Astrocyte (in vitro differentiated cells and primary cell): Measurements from ENCODE around the gene ZNF775. TPM values are rescaled to one million over a fixed set of nuclear protein-coding genes. Genes with fewer than 3 reads are reported as not detected.

Experiments used
- DNase-seq: peaks from one replicate; pipeline ENCODE4 v3.0.0-alpha.2; 2010; ENCODE audit warnings: low read depth
- FAIRE-seq: peaks from 2 replicates; lab custom pipeline; 2011; peaks lifted over from hg19 to GRCh38; lab: Jason Lieb, UNC
- H2AFZ ChIP-seq: 2 replicates; pipeline ENCODE4 v1.6.0; 2012; ENCODE audit warnings: low read depth, low read length, inconsistent platforms
- H3K27ac ChIP-seq: 2 replicates; pipeline ENCODE4 v1.5.1; 2011; ENCODE audit warnings: low read depth, low read length, inconsistent platforms
- H3K27me3 ChIP-seq: 2 replicates; pipeline ENCODE4 v1.6.0; 2011; ENCODE audit warnings: low read length, inconsistent platforms; ENCODE audit not compliant: insufficient read depth
- H3K36me3 ChIP-seq: 2 replicates; pipeline ENCODE4 v1.5.1; 2011; ENCODE audit warnings: low read length, inconsistent platforms; ENCODE audit not compliant: insufficient read depth
- H3K4me1 ChIP-seq: 2 replicates; pipeline ENCODE4 v1.5.1; 2011; ENCODE audit warnings: low read length, inconsistent platforms; ENCODE audit not compliant: insufficient read depth
- H3K4me2 ChIP-seq: 2 replicates; pipeline ENCODE4 v1.6.0; 2012; ENCODE audit warnings: low read length, inconsistent platforms
- H3K4me3 ChIP-seq: 2 replicates; pipeline ENCODE4 v1.5.1; 2011; ENCODE audit warnings: low read depth, mild to moderate bottlenecking, low read length, inconsistent platforms; ENCODE audit not compliant: insufficient read depth
- H3K79me2 ChIP-seq: 2 replicates; pipeline ENCODE4 v1.6.0; 2012; ENCODE audit warnings: mild to moderate bottlenecking, low read length, inconsistent platforms; ENCODE audit not compliant: insufficient read depth
- H3K9ac ChIP-seq: 2 replicates; pipeline ENCODE4 v1.6.0; 2012; ENCODE audit warnings: mild to moderate bottlenecking, low read length, inconsistent platforms
- H3K9me3 ChIP-seq: 2 replicates; pipeline ENCODE4 v1.5.1; 2012; ENCODE audit warnings: low read depth, mild to moderate bottlenecking, low read length, inconsistent platforms; ENCODE audit not compliant: insufficient read depth
- H4K20me1 ChIP-seq: 2 replicates; pipeline ENCODE4 v1.6.0; 2012; ENCODE audit warnings: low read length, inconsistent platforms; ENCODE audit not compliant: insufficient read depth
- H3K27ac Mint-ChIP-seq: one replicate; pipeline ENCODE4 v1.8.0; 2021; ENCODE audit warnings: mild to moderate bottlenecking, mixed read lengths; ENCODE audit not compliant: unreplicated experiment
- H3K27me3 Mint-ChIP-seq: one replicate; pipeline ENCODE4 v1.8.0; 2021; ENCODE audit warnings: low read depth, mixed read lengths; ENCODE audit not compliant: unreplicated experiment
- H3K36me3 Mint-ChIP-seq: one replicate; pipeline ENCODE4 v1.8.0; 2021; ENCODE audit warnings: low read depth, mixed read lengths; ENCODE audit not compliant: unreplicated experiment
- H3K4me1 Mint-ChIP-seq: one replicate; pipeline ENCODE4 v1.8.0; 2021; ENCODE audit warnings: low read depth, mixed read lengths; ENCODE audit not compliant: unreplicated experiment
- H3K4me3 Mint-ChIP-seq: one replicate; pipeline ENCODE4 v1.8.0; 2021; ENCODE audit warnings: mild to moderate bottlenecking, moderate library complexity, mixed read lengths; ENCODE audit not compliant: unreplicated experiment
- H3K9me3 Mint-ChIP-seq: one replicate; pipeline ENCODE4 v1.8.0; 2021; ENCODE audit warnings: mild to moderate bottlenecking, mixed read lengths; ENCODE audit not compliant: unreplicated experiment
- EZH2 ChIP-seq: IDR thresholded peaks from 2 replicates; pipeline ENCODE4 v1.6.1; 2012; ENCODE audit warnings: mild to moderate bottlenecking, low read length, inconsistent platforms; ENCODE audit not compliant: insufficient read depth
- total RNA-seq: library from RNA; stranded (reverse); gene quantifications from 2 replicates; pipeline ENCODE4 v1.2.1, GENCODE V29; 2021
- TF ChIP-seq, protein P1 (sequence below): IDR thresholded peaks from 2 replicates; pipeline ENCODE4 v1.5.1; 2011; ENCODE audit warnings: low read depth, mild to moderate bottlenecking, inconsistent platforms, low read length, moderate library complexity; ENCODE audit not compliant: insufficient read depth

Gene ZNF775
- total RNA-seq, 1 donor from 2014 or later, result 6.5 TPM

- Mint-ChIP-seq H3K27ac (no peak overlapping the region), H3K9me3 (no peaks in the 10 kb centered on the region), H3K27me3 (peaks cover 3% of the 10 kb centered on the region), H3K4me3 (no peak overlapping the region), H3K36me3 (no peaks in the 10 kb centered on the region), H3K4me1 (peaks cover 9% of the 10 kb centered on the region)
- no peaks in the 10 kb centered on the region for H3K27me3 ChIP-seq
- FAIRE-seq (no peak), DNase-seq (no peak)
- no peak overlapping the region for H3K4me2 ChIP-seq
- TF ChIP-seq, protein P1, sequence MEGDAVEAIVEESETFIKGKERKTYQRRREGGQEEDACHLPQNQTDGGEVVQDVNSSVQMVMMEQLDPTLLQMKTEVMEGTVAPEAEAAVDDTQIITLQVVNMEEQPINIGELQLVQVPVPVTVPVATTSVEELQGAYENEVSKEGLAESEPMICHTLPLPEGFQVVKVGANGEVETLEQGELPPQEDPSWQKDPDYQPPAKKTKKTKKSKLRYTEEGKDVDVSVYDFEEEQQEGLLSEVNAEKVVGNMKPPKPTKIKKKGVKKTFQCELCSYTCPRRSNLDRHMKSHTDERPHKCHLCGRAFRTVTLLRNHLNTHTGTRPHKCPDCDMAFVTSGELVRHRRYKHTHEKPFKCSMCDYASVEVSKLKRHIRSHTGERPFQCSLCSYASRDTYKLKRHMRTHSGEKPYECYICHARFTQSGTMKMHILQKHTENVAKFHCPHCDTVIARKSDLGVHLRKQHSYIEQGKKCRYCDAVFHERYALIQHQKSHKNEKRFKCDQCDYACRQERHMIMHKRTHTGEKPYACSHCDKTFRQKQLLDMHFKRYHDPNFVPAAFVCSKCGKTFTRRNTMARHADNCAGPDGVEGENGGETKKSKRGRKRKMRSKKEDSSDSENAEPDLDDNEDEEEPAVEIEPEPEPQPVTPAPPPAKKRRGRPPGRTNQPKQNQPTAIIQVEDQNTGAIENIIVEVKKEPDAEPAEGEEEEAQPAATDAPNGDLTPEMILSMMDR, result no peak
- TF ChIP-seq EZH2, result no peak
- H3K4me3 ChIP-seq, result no peak overlapping the region
- no peak overlapping the region for H3K9ac ChIP-seq
- H2AFZ ChIP-seq, result no peak overlapping the region
- H3K79me2 ChIP-seq, result no peaks in the 10 kb centered on the region
- no peaks in the 10 kb centered on the region for H3K9me3 ChIP-seq
- H3K4me1 ChIP-seq, result peaks cover 2% of the 10 kb centered on the region
- no peak overlapping the region for H3K27ac ChIP-seq
- H4K20me1 ChIP-seq, result no peaks in the 10 kb centered on the region
- H3K36me3 ChIP-seq, result no peaks in the 10 kb centered on the region
These were observed 17.1 kb upstream of the ZNF775 start for GRCh38 chr7:150361807-150362621.

DNA sequence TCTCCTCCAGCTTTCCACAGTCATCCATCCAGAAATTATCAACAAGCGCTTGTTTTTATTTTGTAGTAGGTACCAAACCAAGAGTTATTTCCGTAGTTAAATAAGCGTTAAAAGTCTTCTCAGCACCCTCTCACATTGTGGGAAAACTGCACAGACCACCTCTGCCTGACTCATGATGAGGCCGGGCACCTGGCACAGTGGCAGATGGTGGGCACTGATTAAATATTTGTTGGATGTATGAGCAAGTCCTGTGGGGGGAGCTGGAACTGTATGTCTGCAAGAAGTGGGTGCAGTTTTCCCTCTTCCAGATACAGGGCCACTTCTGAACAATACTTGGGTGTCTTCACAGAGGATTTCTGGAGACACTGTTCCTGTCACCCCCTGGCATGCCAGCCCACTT, 15.8 kb upstream of the ZNF775 start:
- no peak overlapping the region for H3K27ac ChIP-seq
- no peak overlapping the region for H3K27ac Mint-ChIP-seq
- H2AFZ ChIP-seq, result no peak overlapping the region
- peaks cover 3% of the 10 kb centered on the region for H3K27me3 Mint-ChIP-seq
- no peaks in the 10 kb centered on the region for H3K36me3 ChIP-seq
- H3K4me1 Mint-ChIP-seq, result peaks cover 9% of the 10 kb centered on the region
- H3K9me3 ChIP-seq, result no peaks in the 10 kb centered on the region
- H3K4me3 Mint-ChIP-seq, result no peak overlapping the region
- H3K79me2 ChIP-seq, result no peaks in the 10 kb centered on the region
- H3K9me3 Mint-ChIP-seq, result no peaks in the 10 kb centered on the region
- H4K20me1 ChIP-seq, result no peaks in the 10 kb centered on the region
- H3K9ac ChIP-seq, result no peak overlapping the region
- no peaks in the 10 kb centered on the region for H3K27me3 ChIP-seq
- H3K4me2 ChIP-seq, result no peak overlapping the region
- peaks cover 5% of the 10 kb centered on the region for H3K4me1 ChIP-seq
- no peak for FAIRE-seq
- no peak for TF ChIP-seq EZH2
- TF ChIP-seq, protein P1, result no peak
- DNase-seq, result no peak
- no peak overlapping the region for H3K4me3 ChIP-seq
- H3K36me3 Mint-ChIP-seq, result no peaks in the 10 kb centered on the region

GRCh38 chr7:150363872-150364271, 15.3 kb upstream of the ZNF775 start:
- no peak for FAIRE-seq

More at GRCh38 chr7:150363872-150364271, 15.3 kb upstream of the ZNF775 start:
- Mint-ChIP-seq H3K36me3 (no peaks in the 10 kb centered on the region), H3K4me3 (no peak overlapping the region), H3K27ac (no peak overlapping the region), H3K9me3 (no peaks in the 10 kb centered on the region), H3K4me1 (peaks cover 9% of the 10 kb centered on the region), H3K27me3 (peaks cover 3% of the 10 kb centered on the region)
- Histone ChIP-seq H3K4me1 (peaks cover 5% of the 10 kb centered on the region), H4K20me1 (no peaks in the 10 kb centered on the region), H3K4me2 (no peak overlapping the region), H3K4me3 (no peak overlapping the region), H3K9ac (no peak overlapping the region), H2AFZ (no peak overlapping the region), H3K36me3 (no peaks in the 10 kb centered on the region), H3K79me2 (peaks cover under 1% of the 10 kb centered on the region), H3K27ac (no peak overlapping the region), H3K9me3 (no peaks in the 10 kb centered on the region), H3K27me3 (no peaks in the 10 kb centered on the region)
- TF ChIP-seq, protein P1, result no peak
- no peak for TF ChIP-seq EZH2
- no peak for DNase-seq
